C4-2B (cell line): ENCODE measurements around the gene NSL1.
"Not testable (repeated sequence)": the region's sequence is repeated elsewhere in the genome, so short reads cannot be mapped to it uniquely, and the experiment has no call there.

Source experiments
- H3K27ac ChIP-seq: fragments of 450-650 bp; 2 replicates; pipeline ENCODE4 v1.5.1; 2017
- CTCF ChIP-seq: fragments of 450-650 bp; conservative IDR thresholded peaks from 2 replicates; pipeline ENCODE4 v1.5.1; 2017; ENCODE audit warnings: mild to moderate bottlenecking
- ZFX ChIP-seq: fragments of 450-650 bp; IDR thresholded peaks from 2 replicates; pipeline ENCODE4 v1.6.1; 2017

Gene NSL1

GRCh38 chr1:212712451-212713303, 78.9 kb downstream of the NSL1 start:
- H3K27ac ChIP-seq, result no peak overlapping the region

GRCh38 chr1:212711974-212712373, 79.6 kb downstream of the NSL1 start:
- H3K27ac ChIP-seq, result not testable (repeated sequence)

More at GRCh38 chr1:212712451-212713303, 78.9 kb downstream of the NSL1 start:
- TF ChIP-seq ZFX (no peak), CTCF (no peak)

- no peak overlapping the region for H3K27ac ChIP-seq
- TF ChIP-seq CTCF (no peak), ZFX (no peak)
Measured at GRCh38 chr1:212710566-212710965, 81.0 kb downstream of the NSL1 start.

- no peak overlapping the region for H3K27ac ChIP-seq
- TF ChIP-seq ZFX (no peak), CTCF (no peak)
Measured at GRCh38 chr1:212703991-212704564, 87.5 kb downstream of the NSL1 start.

- no peak overlapping the region for H3K27ac ChIP-seq
- TF ChIP-seq CTCF (no peak), ZFX (no peak)
Measured at GRCh38 chr1:212702672-212703071, 88.9 kb downstream of the NSL1 start.

GRCh38 chr1:212701910-212702309, 89.7 kb downstream of the NSL1 start:
- TF ChIP-seq ZFX (no peak), CTCF (no peak; the same call in 1 of the 2 replicates)

GRCh38 chr1:212700892-212701819, 90.4 kb downstream of the NSL1 start:
- no peak overlapping the region for H3K27ac ChIP-seq
- TF ChIP-seq CTCF, result no peak
- no peak for TF ChIP-seq ZFX

More at GRCh38 chr1:212701910-212702309, 89.7 kb downstream of the NSL1 start:
- H3K27ac ChIP-seq, result no peak overlapping the region
